B cell (primary cell): ENCODE data around the gene NME2. TPM values are rescaled to one million over a fixed set of nuclear protein-coding genes. Genes with fewer than 3 reads are reported as not detected.

Experiments used
- ATAC-seq: fragments of 200-7000 bp; cut with Tn5 transposase; one replicate; pipeline ENCODE4 v1.10.0; 2021; ENCODE audit warnings: low read depth, mild to moderate bottlenecking, moderate number of reproducible peaks, moderate library complexity
- CTCF ChIA-PET: fragments of 350-600 bp; sonication (Branson Sonifier 250); formaldehyde crosslinking; loops from one replicate; lab custom pipeline; 2021; ENCODE audit warnings: antibody characterized with exemption, inconsistent platforms; lab: Charles Lee
- POLR2A ChIA-PET: fragments of 350-600 bp; sonication (Branson Sonifier 250); formaldehyde crosslinking; loops from one replicate; lab custom pipeline; 2021; ENCODE audit warnings: antibody characterized with exemption; lab: Charles Lee
- DNase-seq: peaks from one replicate; pipeline ENCODE4 v3.0.0; 2013
- H2AFZ ChIP-seq: 2 replicates; pipeline ENCODE4 v1.6.1; 2012; ENCODE audit warnings: mild to moderate bottlenecking, low read depth, low read length; ENCODE audit not compliant: insufficient read depth, poor library complexity, severe bottlenecking
- H3K27ac ChIP-seq, 2 donors: 1 replicate in 1 of 2; 2 replicates in 1 of 2; pipeline ENCODE4 v1.5.1; 2012 to 2013; ENCODE audit warnings: low read length in 2 of 2, mild to moderate bottlenecking in 2 of 2, moderate library complexity in 1 of 2
- H3K27me3 ChIP-seq, 4 experiments: fragments of 200-600 bp in 1 of 4; sonication (generic) in 1 of 4; replicated peaks in 1 of 4; 1 replicate in 2 of 4; 2 replicates in 2 of 4; pipeline versions ENCODE4 v1.6.1 to v1.7.0; 2013 to 2016; ENCODE audit warnings: low read length in 3 of 4, mild to moderate bottlenecking in 2 of 4, mixed read lengths in 1 of 4, moderate library complexity in 1 of 4; ENCODE audit not compliant: insufficient read depth in 4 of 4, control insufficient read depth in 3 of 4; ENCODE audit errors: control extremely low read depth in 1 of 4
- H3K36me3 ChIP-seq, 2 experiments: replicated peaks in 1 of 2; 1 replicate in 1 of 2; 2 replicates in 1 of 2; pipeline versions ENCODE4 v1.6.1 to v1.7.1; 2013; ENCODE audit warnings: low read length in 1 of 2; ENCODE audit not compliant: insufficient read depth in 2 of 2, control insufficient read depth in 1 of 2; ENCODE audit errors: control extremely low read depth in 1 of 2, extremely low read depth in 1 of 2
- H3K4me1 ChIP-seq, 2 donors: fragments of 200-600 bp in 1 of 2; sonication (generic) in 1 of 2; 1 replicate in 1 of 2; 2 replicates in 1 of 2; pipeline versions ENCODE4 v1.5.1 to v1.6.1; 2013 to 2017; ENCODE audit warnings: low read length in 2 of 2; ENCODE audit not compliant: control insufficient read depth in 2 of 2, insufficient read depth in 2 of 2
- H3K4me2 ChIP-seq: replicated peaks from 2 replicates; pipeline ENCODE3; 2012; ENCODE audit warnings: mild to moderate bottlenecking, low read depth, low read length; ENCODE audit not compliant: poor library complexity, severe bottlenecking
- H3K4me3 ChIP-seq, 5 experiments: fragments of 200-600 bp in 1 of 5; sonication (generic) in 1 of 5; 1 replicate in 3 of 5; 2 replicates in 2 of 5; pipeline versions ENCODE4 v1.5.1 to v1.7.0; 2011 to 2016; ENCODE audit warnings: low read length in 4 of 5, mild to moderate bottlenecking in 4 of 5, low read depth in 2 of 5, control low read depth in 1 of 5, moderate library complexity in 1 of 5; ENCODE audit not compliant: insufficient read depth in 1 of 5; ENCODE audit errors: control extremely low read depth in 1 of 5, extremely low read depth in 1 of 5
- H3K79me2 ChIP-seq: fragments of 200-600 bp; sonication (generic); one replicate; pipeline ENCODE4 v1.6.0; 2016; ENCODE audit warnings: low read length; ENCODE audit not compliant: control insufficient read depth, insufficient read depth
- H3K9ac ChIP-seq: fragments of 200-600 bp; sonication (generic); 2 replicates; pipeline ENCODE4 v1.6.1; 2017; ENCODE audit warnings: mild to moderate bottlenecking, low read length, moderate library complexity
- H3K9me3 ChIP-seq, 3 donors: one replicate each; pipeline versions ENCODE4 v1.6.1 to v1.7.1; 2013; ENCODE audit warnings: low read length in 2 of 3; ENCODE audit not compliant: control insufficient read depth in 2 of 3, insufficient read depth in 1 of 3; ENCODE audit errors: control extremely low read depth in 1 of 3
- H4K20me1 ChIP-seq: 2 replicates; pipeline ENCODE4 v1.6.0; 2012; ENCODE audit warnings: mild to moderate bottlenecking, low read length; ENCODE audit not compliant: insufficient read depth, control insufficient read depth, poor library complexity, severe bottlenecking
- H3K27ac Mint-ChIP-seq: one replicate; pipeline ENCODE4 v1.8.0; 2021; ENCODE audit warnings: mixed read lengths
- H3K27me3 Mint-ChIP-seq: one replicate; pipeline ENCODE4 v1.8.0; 2021; ENCODE audit warnings: mixed read lengths
- H3K4me1 Mint-ChIP-seq: one replicate; pipeline ENCODE4 v1.8.0; 2021; ENCODE audit warnings: mixed read lengths
- H3K4me3 Mint-ChIP-seq: one replicate; pipeline ENCODE4 v1.8.0; 2021; ENCODE audit warnings: mixed read lengths
- H3K9me3 Mint-ChIP-seq: one replicate; pipeline ENCODE4 v1.8.0; 2022; ENCODE audit warnings: mixed read lengths; ENCODE audit not compliant: insufficient read depth
- CTCF ChIP-seq: fragments of 200-600 bp; IDR thresholded peaks from one replicate; pipeline ENCODE4 v1.8.0; 2022; ENCODE audit warnings: antibody characterized with exemption, mild to moderate bottlenecking
- EZH2 ChIP-seq: IDR thresholded peaks from 2 replicates; pipeline ENCODE4 v1.6.1; 2012; ENCODE audit warnings: borderline replicate concordance, low read depth, mild to moderate bottlenecking, moderate library complexity, low read length; ENCODE audit not compliant: insufficient read depth, poor library complexity, severe bottlenecking
- WGBS: methylation state at CpG from one replicate; pipeline ENCODE4 v1.1.5; 2013; ENCODE audit warnings: missing lambda C conversion rate; ENCODE audit not compliant: insufficient coverage; 5-methylcytosine and 5-hydroxymethylcytosine counted together
- intact Hi-C: fragments of 100-400 bp; cut with micrococcal nuclease; formaldehyde crosslinking; loops from one replicate; pipeline ENCODE4 v1.10.0; 2022
- polyA plus RNA-seq: library from polyadenylated mRNA; depleted of rRNA; stranded (reverse); fragments of >200 nt; gene quantifications from 2 replicates; pipeline ENCODE4 v1.2.3, GENCODE V29; 2012
- total RNA-seq, 2 donors: library from RNA; stranded (reverse); fragments of 120-200 nt in 1 of 2; gene quantifications; 1 replicate in 1 of 2; 2 replicates in 1 of 2; pipeline versions ENCODE4 v1.2.3 to v1.2.4, GENCODE V29; 2013 to 2022

The NME2 gene
- total and polyA plus RNA-seq, 2 donors (not counting 1 experiment from before 2014, with no cell fraction given): 154 to 166 TPM

GRCh38 chr17:51152766-51153209 lies 13.4 kb upstream of the NME2 start:
- ATAC-seq (no peak), DNase-seq (no peak)
- Mint-ChIP-seq H3K9me3 (no peaks in the 10 kb centered on the region), H3K4me3 (no peak overlapping the region), H3K27me3 (no peaks in the 10 kb centered on the region), H3K4me1 (peaks cover 7% of the 10 kb centered on the region), H3K27ac (no peak overlapping the region)
- Histone ChIP-seq H3K4me1 (peaks cover 16 to 23% of the 10 kb centered on the region in 2 donors), H3K9ac (peak overlapping the region; percentile 48), H3K79me2 (peaks cover 40% of the 10 kb centered on the region), H3K27ac (peak overlapping the region; percentile 68 to 83), H3K4me3 (peak overlapping the region; percentile 3 to 86 (median 49)), H3K36me3 (peaks cover 0 to 4% of the 10 kb centered on the region in 2 experiments), H4K20me1 (no peaks in the 10 kb centered on the region), H3K9me3 (no peaks in the 10 kb centered on the region), H3K27me3 (no peaks in the 10 kb centered on the region), H3K4me2 (peak overlapping the region; percentile 85), H2AFZ (peak overlapping the region; percentile 90)
- ChIA-PET CTCF (interaction anchor here (0.7 to 4.0 kb wide), 21 partner anchors 11 to 756 kb away, joined by 3 to 97 read pairs (median 4); partner anchors contain the start of genes LRRC59, NME2, SPAG9 and TOB1), POLR2A (interaction anchor here (1.0 to 1.8 kb wide), 5 partner anchors 13 to 286 kb away, joined by 4 to 20 read pairs (median 10); partner anchors contain the start of genes NME2, SPAG9 and TOB1)
- intact Hi-C loops: loop anchor here (1.0 to 5.0 kb wide), 8 partner anchors 14 to 389 kb away; partner anchors contain the start of genes MBTD1, NME2, SPAG9 and TOB1
- WGBS: 34% methylated on average over 5 of the region's 8 CpGs
- no peak for TF ChIP-seq CTCF
- TF ChIP-seq EZH2: no peak
